ENCODE results near the gene FBXL4. TPM values are rescaled to one million over a fixed set of nuclear protein-coding genes. Genes with fewer than 3 reads are reported as not detected.
A peak's percentile ranks its signal among the peaks of the same experiment; 100 is the strongest.

FBXL4 gene
- total and polyA plus RNA-seq, 2 of the 8 experiments (the other 6 are each of a cell fraction or from before 2014, with no cell fraction given): 6.9 to 13.8 TPM

DNA sequence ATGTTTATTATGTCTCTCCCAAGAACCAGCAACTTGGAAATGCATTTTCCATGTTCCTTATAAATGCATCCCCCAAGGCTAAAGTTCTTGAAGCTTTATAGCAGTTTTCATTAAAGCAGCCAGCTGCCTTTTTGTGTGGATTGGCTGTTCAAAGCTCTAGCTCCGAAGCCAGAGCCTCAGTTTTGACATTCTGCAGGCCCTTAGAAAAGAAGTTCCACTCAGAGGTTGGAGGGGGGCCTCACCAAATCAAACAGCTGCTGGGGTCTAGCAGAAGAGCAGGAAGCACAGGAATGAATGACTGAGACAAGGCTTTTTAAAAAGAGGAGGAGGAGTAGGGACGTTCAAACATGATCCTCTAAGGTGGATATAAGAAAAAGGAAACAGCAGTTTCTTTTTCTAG lies 117.6 kb downstream of the FBXL4 start:
- Histone ChIP-seq H4K20me1 (replicated peaks in 1 of 2; ENCODE audit: control insufficient read depth in 1 of 2, insufficient read depth in 2 of 2, low read length in 2 of 2) (peaks cover 5 to 15% of the 10 kb centered on the region in 2 experiments), H4K91ac (replicated peaks; ENCODE audit: insufficient read length, low read length) (no peak overlapping the region), H3K14ac (ENCODE audit: insufficient read length) (no peak overlapping the region), H3K23ac (ENCODE audit: insufficient read length) (no peak overlapping the region), H2BK15ac (ENCODE audit: low read length) (no peak overlapping the region), H3K56ac (replicated peaks; ENCODE audit: insufficient read length, low read depth, low read length) (no peak overlapping the region), H3K18ac (ENCODE audit: extremely low read depth, low read length) (no peak overlapping the region), H3K4ac (replicated peaks; ENCODE audit: insufficient read length, low read depth, low read length) (no peak overlapping the region), H3K4me3 (ENCODE audit: extremely low read depth in 1 of 4, insufficient read depth in 2 of 4, low read depth in 3 of 4, low read length in 4 of 4) (no peak overlapping the region), H3K4me1 (replicated peaks in 1 of 4; ENCODE audit: control insufficient read depth in 3 of 4, insufficient read depth in 4 of 4, low read length in 3 of 4) (peaks cover 2 to 38% (median 23%) of the 10 kb centered on the region in 4 experiments), H3K79me1 (ENCODE audit: low read depth, low read length) (no peaks in the 10 kb centered on the region), H3K23me2 (ENCODE audit: low read depth, low read length) (peaks cover 18% of the 10 kb centered on the region; the same call in 1 of the 2 replicates), H4K5ac (ENCODE audit: insufficient read length, low read depth, low read length) (no peak overlapping the region), H2AFZ (ENCODE audit: low read length) (no peak overlapping the region), H3K4me2 (ENCODE audit: insufficient read depth in 1 of 2, low read depth in 2 of 2, low read length in 2 of 2) (no peak overlapping the region; a peak in 1 of 4 replicates), H3K9ac (replicated peaks in 1 of 4; ENCODE audit: extremely low read depth in 1 of 4, low read depth in 3 of 4, low read length in 3 of 4) (no peak overlapping the region), H2BK12ac (ENCODE audit: low read depth, low read length) (no peak overlapping the region), H3K27me3 (replicated peaks in 1 of 4; ENCODE audit: control insufficient read depth in 3 of 4, extremely low read depth in 1 of 4, insufficient read depth in 3 of 4, low read length in 3 of 4) (peaks cover 78 to 91% (median 85%) of the 10 kb centered on the region in 4 experiments), H3K9me3 (ENCODE audit: insufficient read depth in 2 of 2, low read depth in 1 of 2, low read length in 1 of 2) (no peaks in the 10 kb centered on the region), H4K8ac (ENCODE audit: extremely low read depth, insufficient read depth, low read length) (no peak overlapping the region), H2BK20ac (ENCODE audit: low read length) (no peak overlapping the region), H3K36me3 (ENCODE audit: control insufficient read depth in 2 of 4, insufficient read depth in 4 of 4, low read length in 3 of 4) (no peaks in the 10 kb centered on the region; a peak in 1 of 8 replicates), H2BK5ac (ENCODE audit: low read depth, low read length) (no peak overlapping the region), H2AK5ac (ENCODE audit: low read depth, low read length) (no peak overlapping the region), H3K79me2 (ENCODE audit: control insufficient read depth in 1 of 2, insufficient read depth in 2 of 2, low read length in 2 of 2) (no peaks in the 10 kb centered on the region), H3K27ac (ENCODE audit: low read depth, low read length) (no peak overlapping the region), H2BK120ac (replicated peaks; ENCODE audit: low read depth, low read length) (no peak overlapping the region)
- ChIA-PET POLR2A (ENCODE audit: partially characterized antibody) (no interaction called here), CTCF (ENCODE audit: partially characterized antibody) (interaction anchor here (10.0 kb wide), 1 partner anchor 15 kb away, joined by 79 read pairs; no protein-coding TSS in a partner anchor)
- FAIRE-seq (no peak), DNase-seq (ENCODE audit: low read depth in 1 of 2, low spot score in 2 of 2) (no peak)
- 4% methylated on average over 2 of the region's 2 CpGs; no CpG with 5 or more reads in 1 of the 2 experiments for WGBS, 2 experiments (ENCODE audit: extremely low coverage in 1 of 2, insufficient coverage in 1 of 2, insufficient read length in 1 of 2, insufficient replicate concordance in 2 of 2, low coverage in 1 of 2, low lambda C conversion rate in 2 of 2, missing lambda C conversion rate in 1 of 2)
- no peak for TF ChIP-seq CTBP2 (IDR thresholded peaks at IDR 0.05; ENCODE audit: borderline replicate concordance, insufficient read depth, insufficient read length, low read length)
- TF ChIP-seq CBX8 (IDR thresholded peaks at IDR 0.05; ENCODE audit: borderline replicate concordance, low read depth, low read length): 0 out of 2 replicates have a peak, but pooled peaks have one; percentile 21

Measured in H1 (cell line).